ENCODE results near the gene ZNF343. TPM values are rescaled to one million over a fixed set of nuclear protein-coding genes. Genes with fewer than 3 reads are reported as not detected.

Gene ZNF343
- total RNA-seq, 3 donors from 2014 or later (not counting 1 experiment from before 2014, with no cell fraction given): 8.1 to 12.3 (median 8.6) TPM

GRCh38 chr20:2535711-2536559 is 27.2 kb upstream of the ZNF343 start:
- Histone ChIP-seq H3K9me3 (ENCODE audit: control insufficient read depth, insufficient read depth, low read length) (no peaks in the 10 kb centered on the region), H3K27me3 (ENCODE audit: control insufficient read depth, insufficient read depth, low read length) (no peaks in the 10 kb centered on the region), H3K4me1 (ENCODE audit: control insufficient read depth, insufficient read depth, low read length) (no peaks in the 10 kb centered on the region), H3K27ac (ENCODE audit: low read length) (no peak overlapping the region), H3K36me3 (ENCODE audit: control insufficient read depth, insufficient read depth, low read length) (no peaks in the 10 kb centered on the region), H3K4me3 (ENCODE audit: low read length) (no peak overlapping the region)
- Mint-ChIP-seq H3K4me3 (no peak overlapping the region), H3K27me3 (ENCODE audit: low read depth in 2 of 2) (peaks cover 23 to 33% of the 10 kb centered on the region in 2 donors), H3K36me3 (no peaks in the 10 kb centered on the region), H3K9me3 (no peaks in the 10 kb centered on the region), H3K27ac (no peak overlapping the region), H3K4me1 (no peaks in the 10 kb centered on the region)
- no peak for TF ChIP-seq CTCF (IDR thresholded peaks at IDR 0.05)
- WGBS (ENCODE audit: insufficient coverage): 78% methylated on average over 11 of the region's 12 CpGs
- intact Hi-C loops (cut with micrococcal nuclease): no loop called here
- DNase-seq: no peak
- no peak for ATAC-seq

- no peaks in the 10 kb centered on the region for H3K4me1 ChIP-seq (ENCODE audit: control insufficient read depth, insufficient read depth, low read length)
- Mint-ChIP-seq H3K36me3 (no peaks in the 10 kb centered on the region), H3K9me3 (no peaks in the 10 kb centered on the region), H3K4me1 (peaks cover 8 to 9% of the 10 kb centered on the region in 2 donors), H3K4me3 (no peak overlapping the region), H3K27me3 (ENCODE audit: low read depth in 2 of 2) (peaks cover 10% of the 10 kb centered on the region in 2 donors), H3K27ac (no peak overlapping the region)
- H3K36me3 ChIP-seq (ENCODE audit: control insufficient read depth, insufficient read depth, low read length): no peaks in the 10 kb centered on the region
- H3K27ac ChIP-seq (ENCODE audit: low read length): no peak overlapping the region
- ATAC-seq (no peak), DNase-seq (no peak)
- 90% methylated on average over 8 of the region's 8 CpGs for WGBS (ENCODE audit: insufficient coverage)
- TF ChIP-seq CTCF (IDR thresholded peaks at IDR 0.05): no peak
- no peak overlapping the region for H3K4me3 ChIP-seq (ENCODE audit: low read length)
- no peaks in the 10 kb centered on the region for H3K9me3 ChIP-seq (ENCODE audit: control insufficient read depth, insufficient read depth, low read length)
- no peaks in the 10 kb centered on the region for H3K27me3 ChIP-seq (ENCODE audit: control insufficient read depth, insufficient read depth, low read length)
- intact Hi-C loops (cut with micrococcal nuclease): no loop called here
Measured at GRCh38 chr20:2533118-2533517, 24.4 kb upstream of the ZNF343 start.

GRCh38 chr20:2528671-2529271 is 20.1 kb upstream of the ZNF343 start:
- WGBS (ENCODE audit: insufficient coverage): 85% methylated on average over 8 of the region's 10 CpGs
- peaks cover 0 to 4% of the 10 kb centered on the region in 2 donors for H3K27me3 Mint-ChIP-seq (ENCODE audit: low read depth in 2 of 2)
- ATAC-seq: no peak
- no peak overlapping the region for H3K27ac Mint-ChIP-seq
- H3K4me3 ChIP-seq (ENCODE audit: low read length): no peak overlapping the region
- H3K36me3 ChIP-seq (ENCODE audit: control insufficient read depth, insufficient read depth, low read length): no peaks in the 10 kb centered on the region
- no peak overlapping the region for H3K4me3 Mint-ChIP-seq
- H3K36me3 Mint-ChIP-seq: no peaks in the 10 kb centered on the region
- H3K4me1 Mint-ChIP-seq: peaks cover 14 to 28% of the 10 kb centered on the region in 2 donors
- no peak overlapping the region for H3K27ac ChIP-seq (ENCODE audit: low read length)
- TF ChIP-seq CTCF (IDR thresholded peaks at IDR 0.05): no peak
- no peaks in the 10 kb centered on the region for H3K9me3 ChIP-seq (ENCODE audit: control insufficient read depth, insufficient read depth, low read length)
- no peaks in the 10 kb centered on the region for H3K27me3 ChIP-seq (ENCODE audit: control insufficient read depth, insufficient read depth, low read length)
- intact Hi-C loops (cut with micrococcal nuclease): no loop called here
- H3K9me3 Mint-ChIP-seq: no peaks in the 10 kb centered on the region
- H3K4me1 ChIP-seq (ENCODE audit: control insufficient read depth, insufficient read depth, low read length): peaks cover 11% of the 10 kb centered on the region
- DNase-seq: no peak

Data from natural killer cell (primary cell).